Fibroblast of villous mesenchyme (primary cell): ENCODE results near the gene B3GAT3. TPM values are rescaled to one million over a fixed set of nuclear protein-coding genes. Genes with fewer than 3 reads are reported as not detected.

ENCODE experiments used
- DNase-seq: peaks from one replicate; pipeline ENCODE4 v3.0.0-alpha.2; 2010; ENCODE audit warnings: low read depth
- H3K4me3 ChIP-seq: 2 replicates; pipeline ENCODE4 v1.5.1; 2011; ENCODE audit warnings: low read depth, mild to moderate bottlenecking, low read length
- CTCF ChIP-seq: IDR thresholded peaks from 2 replicates; pipeline ENCODE4 v1.5.1; 2012; ENCODE audit warnings: low read depth, mild to moderate bottlenecking, low read length; ENCODE audit not compliant: insufficient read depth
- total RNA-seq: library from RNA; depleted of rRNA; stranded (reverse); fragments of >200 nt; gene quantifications from 2 replicates; pipeline ENCODE4 v1.2.3, GENCODE V29; 2012

B3GAT3 gene
- total RNA-seq, 1 donor = 36.3 TPM

- H3K4me3 ChIP-seq = peak overlapping the region; percentile 92
- no peak for TF ChIP-seq CTCF
- DNase-seq = peak; percentile 99
These were observed 22.6 kb downstream of the B3GAT3 start for GRCh38 chr11:62599069-62599696.

- TF ChIP-seq CTCF = no peak
- H3K4me3 ChIP-seq = no peak overlapping the region
- DNase-seq = no peak
These were observed 26.7 kb downstream of the B3GAT3 start for GRCh38 chr11:62595124-62595523.

- peak; percentile 69 for TF ChIP-seq CTCF
- no peak overlapping the region for H3K4me3 ChIP-seq
- DNase-seq = peak; percentile 81
These were observed 28.2 kb downstream of the B3GAT3 start for GRCh38 chr11:62593434-62594044.

- DNase-seq = no peak
- H3K4me3 ChIP-seq = no peak overlapping the region
- TF ChIP-seq CTCF = no peak
These were observed 28.8 kb downstream of the B3GAT3 start for GRCh38 chr11:62592989-62593421.

GRCh38 chr11:62592146-62592815, 29.5 kb downstream of the B3GAT3 start:
- H3K4me3 ChIP-seq = peak overlapping the region; percentile 76
- no peak for TF ChIP-seq CTCF
- DNase-seq = no peak

GRCh38 chr11:62591448-62592145, 30.2 kb downstream of the B3GAT3 start, which contains the start of gene TUT1:
Gene TUT1, minus strand, starts transcription at chr11:62591523. Its CDS starts 38 bp downstream, at chr11:62591485.
- no peak for TF ChIP-seq CTCF
- H3K4me3 ChIP-seq = peak within 1 kb of the TSS; percentile 76
- DNase-seq = peak; percentile 100
